A673 (cell line): Measurements from ENCODE around the gene PGAP2. TPM values are rescaled to one million over a fixed set of nuclear protein-coding genes. Genes with fewer than 3 reads are reported as not detected.

Experiments used
- BruUV-seq: library from RNA; stranded (reverse); fragments of 400-500 nt; replicated peaks from 2 replicates; lab custom pipeline; 2021; lab: Mats Ljungman, UMichigan
- CTCF ChIA-PET: fragments of 300-600 bp; sonication (Branson Sonifier 250); formaldehyde crosslinking; loops from one replicate; lab custom pipeline; 2022; ENCODE audit warnings: antibody characterized with exemption; lab: Charles Lee
- POLR2A ChIA-PET: fragments of 300-600 bp; sonication (Branson Sonifier 250); formaldehyde crosslinking; loops from one replicate; lab custom pipeline; 2022; ENCODE audit warnings: antibody characterized with exemption; ENCODE audit not compliant: low non-redundant PET; lab: Charles Lee
- DNase-seq: peaks from one replicate; pipeline ENCODE4 v3.0.0-alpha.2; 2015; ENCODE audit warnings: low spot score
- H3K27ac ChIP-seq: fragments of 200-600 bp; sonication (generic); 2 replicates; pipeline ENCODE4 v1.5.1; 2016; ENCODE audit warnings: mixed run types, low read depth, mild to moderate bottlenecking, mixed read lengths, antibody characterized with exemption, low read length; ENCODE audit not compliant: poor library complexity, severe bottlenecking
- H3K27me3 ChIP-seq: fragments of 200-600 bp; sonication (generic); replicated peaks from 2 replicates; pipeline ENCODE4 v1.6.1; 2017; ENCODE audit warnings: mixed run types, low read depth, mild to moderate bottlenecking, mixed read lengths, antibody characterized with exemption, low read length; ENCODE audit not compliant: insufficient read depth, poor library complexity
- H3K36me3 ChIP-seq: fragments of 200-600 bp; sonication (generic); 2 replicates; pipeline ENCODE4 v1.6.1; 2016; ENCODE audit warnings: mixed run types, mild to moderate bottlenecking, mixed read lengths, antibody characterized with exemption, low read length; ENCODE audit not compliant: insufficient read depth, poor library complexity, severe bottlenecking
- H3K4me1 ChIP-seq: fragments of 200-600 bp; sonication (generic); 2 replicates; pipeline ENCODE4 v1.6.1; 2017; ENCODE audit warnings: mixed run types, mild to moderate bottlenecking, mixed read lengths, antibody characterized with exemption, low read length; ENCODE audit not compliant: insufficient read depth, poor library complexity, severe bottlenecking
- H3K4me3 ChIP-seq: fragments of 200-600 bp; sonication (generic); 2 replicates; pipeline ENCODE4 v1.5.1; 2016; ENCODE audit warnings: low read depth, mixed run types, mild to moderate bottlenecking, mixed read lengths, low read length; ENCODE audit not compliant: poor library complexity, severe bottlenecking
- H3K9me3 ChIP-seq: fragments of 200-600 bp; sonication (generic); 2 replicates; pipeline ENCODE4 v1.6.1; 2016; ENCODE audit warnings: mixed run types, low read depth, mild to moderate bottlenecking, mixed read lengths, antibody characterized with exemption, low read length; ENCODE audit not compliant: poor library complexity, severe bottlenecking
- CTCF ChIP-seq: fragments of 300-800, 200-600 bp; sonication (generic); conservative IDR thresholded peaks from 2 replicates; pipeline ENCODE4 v1.5.1; 2017; ENCODE audit warnings: low read depth, mild to moderate bottlenecking, antibody characterized with exemption, low read length, moderate library complexity, mixed read lengths
- EZH2 ChIP-seq: fragments of 200-600 bp; sonication (generic); IDR thresholded peaks from 2 replicates; pipeline ENCODE4 v1.6.1; 2017; ENCODE audit warnings: borderline replicate concordance, low read depth, mild to moderate bottlenecking, mixed read lengths, antibody characterized with exemption, low read length; ENCODE audit not compliant: poor library complexity, severe bottlenecking
- intact Hi-C: fragments of 100-400 bp; cut with micrococcal nuclease; formaldehyde crosslinking; loops from one replicate; pipeline ENCODE4 v1.10.0; 2022; ENCODE audit not compliant: unreplicated experiment
- total RNA-seq: library from RNA; stranded (reverse); gene quantifications from 2 replicates; pipeline ENCODE4 v1.2.3, GENCODE V29; 2021

PGAP2 gene
- total RNA-seq, 1 experiment from 2014 or later = 16.2 TPM

DNA sequence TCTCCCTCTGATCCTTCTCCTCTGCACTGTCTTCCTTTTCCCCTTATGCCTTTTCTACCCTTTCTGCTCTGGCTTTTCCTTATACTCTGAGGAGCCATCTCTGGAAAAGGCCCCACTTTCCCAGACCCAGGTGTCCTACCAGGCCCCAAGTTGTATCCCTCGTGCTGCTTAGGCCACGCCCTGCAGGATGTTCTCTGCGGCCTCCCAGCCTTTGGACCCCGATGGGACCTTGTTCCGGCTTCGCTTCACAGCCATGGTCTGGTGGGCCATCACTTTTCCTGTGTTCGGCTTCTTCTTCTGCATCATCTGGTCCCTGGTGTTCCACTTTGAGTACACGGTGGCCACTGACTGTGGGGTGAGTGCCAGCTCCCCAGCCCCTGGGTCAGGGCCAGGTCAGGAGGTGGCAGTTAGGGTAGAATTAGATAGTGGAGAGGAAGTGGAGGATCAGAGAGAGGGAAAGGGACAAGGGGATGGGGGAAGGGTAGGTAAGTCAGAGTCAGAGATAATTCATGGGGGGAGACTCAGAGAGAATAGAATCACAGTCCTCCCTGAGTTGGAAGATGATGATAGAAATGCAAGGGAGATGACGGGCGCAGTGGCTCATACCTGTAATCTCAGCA, 8.9 kb downstream of the PGAP2 start:
- H3K9me3 ChIP-seq = no peaks in the 10 kb centered on the region
- no peaks in the 10 kb centered on the region for H3K36me3 ChIP-seq
- POLR2A ChIA-PET = no interaction called here
- intact Hi-C loops = no loop called here
- H3K4me3 ChIP-seq = no peak overlapping the region
- H3K4me1 ChIP-seq = no peaks in the 10 kb centered on the region
- TF ChIP-seq EZH2 = no peak
- TF ChIP-seq CTCF = no peak
- no peaks in the 10 kb centered on the region for H3K27me3 ChIP-seq
- BruUV-seq = no TSS peak
- no peak for DNase-seq
- CTCF ChIA-PET = no interaction called here
- no peak overlapping the region for H3K27ac ChIP-seq

GRCh38 chr11:3820971-3821370, 12.6 kb downstream of the PGAP2 start:
- no peak for DNase-seq
- TF ChIP-seq EZH2 = no peak
- TF ChIP-seq CTCF = no peak
- BruUV-seq = no TSS peak
- H3K4me3 ChIP-seq = no peak overlapping the region
- ChIA-PET POLR2A (no interaction called here), CTCF (no interaction called here)
- no peak overlapping the region for H3K27ac ChIP-seq
- intact Hi-C loops = no loop called here
- H3K9me3 ChIP-seq = no peaks in the 10 kb centered on the region
- no peaks in the 10 kb centered on the region for H3K4me1 ChIP-seq
- no peaks in the 10 kb centered on the region for H3K27me3 ChIP-seq
- no peaks in the 10 kb centered on the region for H3K36me3 ChIP-seq

GRCh38 chr11:3822312-3822711, 14.0 kb downstream of the PGAP2 start:
- TF ChIP-seq EZH2 (no peak), CTCF (no peak)
- DNase-seq = no peak
- no peaks in the 10 kb centered on the region for H3K4me1 ChIP-seq
- H3K27me3 ChIP-seq = no peaks in the 10 kb centered on the region
- no TSS peak for BruUV-seq
- H3K36me3 ChIP-seq = no peaks in the 10 kb centered on the region
- ChIA-PET POLR2A (no interaction called here), CTCF (no interaction called here)
- intact Hi-C loops = no loop called here
- H3K4me3 ChIP-seq = no peak overlapping the region
- no peak overlapping the region for H3K27ac ChIP-seq
- no peaks in the 10 kb centered on the region for H3K9me3 ChIP-seq
